Endothelial cell of umbilical vein (primary cell): ENCODE measurements around the gene VSX2. TPM values are rescaled to one million over a fixed set of nuclear protein-coding genes. Genes with fewer than 3 reads are reported as not detected.

ENCODE experiments used
- BruUV-seq: library from RNA; stranded (reverse); fragments of 400-500 nt; replicated peaks from 2 replicates; lab custom pipeline; 2021; lab: Mats Ljungman, UMichigan
- CTCF ChIA-PET: fragments of 300-600, 350-600 bp; sonication (Branson Sonifier 250); formaldehyde crosslinking; loops from one replicate; lab custom pipeline; 2021; ENCODE audit warnings: antibody characterized with exemption, inconsistent platforms; lab: Charles Lee
- POLR2A ChIA-PET: fragments of 300-600, 350-600 bp; sonication (Branson Sonifier 250); formaldehyde crosslinking; loops from one replicate; lab custom pipeline; 2021; ENCODE audit warnings: antibody characterized with exemption, inconsistent platforms; lab: Charles Lee
- DNase-seq: peaks from one replicate; pipeline ENCODE4 v3.0.0-alpha.2; 2011; ENCODE audit warnings: low read depth, low spot score
- FAIRE-seq: peaks from 2 replicates; lab custom pipeline; 2011; peaks lifted over from hg19 to GRCh38; lab: Jason Lieb, UNC
- H2AFZ ChIP-seq: 2 replicates; pipeline ENCODE4 v1.6.0; 2012; ENCODE audit warnings: low read depth, low read length, control low read depth, inconsistent platforms
- H3K27ac ChIP-seq: 2 replicates; pipeline ENCODE4 v1.5.1; 2011; ENCODE audit warnings: low read depth, mild to moderate bottlenecking, control low read depth, low read length, moderate library complexity; ENCODE audit not compliant: insufficient read depth
- H3K27me3 ChIP-seq, 2 experiments: 2 replicates each; pipeline versions ENCODE4 v1.6.0 to v1.6.1; 2011; ENCODE audit warnings: low read length in 2 of 2, mixed read lengths in 1 of 2; ENCODE audit not compliant: control insufficient read depth in 2 of 2, insufficient read depth in 2 of 2
- H3K36me3 ChIP-seq, 2 experiments: 2 replicates in 1 of 2; 3 replicates in 1 of 2; pipeline ENCODE4 v1.5.1; 2011; ENCODE audit warnings: low read length in 2 of 2, mild to moderate bottlenecking in 1 of 2, moderate library complexity in 1 of 2; ENCODE audit not compliant: control insufficient read depth in 2 of 2, insufficient read depth in 2 of 2; ENCODE audit errors: extremely low read depth in 1 of 2
- H3K4me1 ChIP-seq: 3 replicates; pipeline ENCODE4 v1.5.1; 2011; ENCODE audit warnings: mild to moderate bottlenecking, low read length; ENCODE audit not compliant: control insufficient read depth, insufficient read depth; ENCODE audit errors: extremely low read depth
- H3K4me2 ChIP-seq: 2 replicates; pipeline ENCODE4 v1.6.1; 2011; ENCODE audit warnings: low read length, control low read depth, mixed read lengths; ENCODE audit not compliant: insufficient read depth
- H3K4me3 ChIP-seq, 3 experiments: fragments of 200-600 bp in 1 of 3; sonication (generic), shearing (Covaris generic) in 1 of 3; replicated peaks in 1 of 3; 2 replicates each; pipeline ENCODE4 v1.5.1; 2011 to 2016; ENCODE audit warnings: control low read depth in 3 of 3, low read length in 3 of 3, mild to moderate bottlenecking in 2 of 3, inconsistent platforms in 1 of 3, low read depth in 1 of 3, moderate library complexity in 1 of 3; ENCODE audit not compliant: insufficient read depth in 1 of 3
- H3K79me2 ChIP-seq: 2 replicates; pipeline ENCODE4 v1.6.0; 2012; ENCODE audit warnings: low read length, inconsistent platforms; ENCODE audit not compliant: control insufficient read depth, insufficient read depth
- H3K9ac ChIP-seq: replicated peaks from 2 replicates; pipeline ENCODE3; 2011; ENCODE audit warnings: low read length, control low read depth; ENCODE audit not compliant: insufficient read depth; ENCODE audit errors: extremely low read depth
- H3K9me1 ChIP-seq: replicated peaks from 3 replicates; pipeline ENCODE4 v1.6.0; 2011; ENCODE audit warnings: mild to moderate bottlenecking, low read length; ENCODE audit not compliant: control insufficient read depth, insufficient read depth; ENCODE audit errors: extremely low read depth
- H3K9me3 ChIP-seq: replicated peaks from 2 replicates; pipeline ENCODE4 v1.5.1; 2012; ENCODE audit warnings: low read length, inconsistent platforms; ENCODE audit not compliant: control insufficient read depth, insufficient read depth
- H4K20me1 ChIP-seq: replicated peaks from 2 replicates; pipeline ENCODE3; 2011; ENCODE audit warnings: mild to moderate bottlenecking, low read length; ENCODE audit not compliant: control insufficient read depth, insufficient read depth; ENCODE audit errors: extremely low read depth
- EZH2 ChIP-seq: IDR thresholded peaks from 2 replicates; pipeline ENCODE4 v1.6.1; 2012; ENCODE audit warnings: borderline replicate concordance, low read depth, mild to moderate bottlenecking, moderate library complexity, low read length, inconsistent platforms; ENCODE audit not compliant: severe bottlenecking
- FOS ChIP-seq: IDR thresholded peaks from 2 replicates; pipeline ENCODE4 v1.6.1; 2011; ENCODE audit warnings: mild to moderate bottlenecking, low read length, moderate library complexity, borderline replicate concordance; ENCODE audit not compliant: insufficient read depth
- GATA2 ChIP-seq: IDR thresholded peaks from 2 replicates; pipeline ENCODE4 v1.7.0; 2011; ENCODE audit warnings: low read depth, mild to moderate bottlenecking, moderate library complexity, mixed read lengths, low read length; ENCODE audit not compliant: insufficient read length, insufficient read depth
- MYC ChIP-seq: IDR thresholded peaks from one replicate; pipeline ENCODE4 v1.6.1; 2011; ENCODE audit warnings: mild to moderate bottlenecking, low read depth, low read length
- POLR2A ChIP-seq: IDR thresholded peaks from 2 replicates; pipeline ENCODE4 v1.6.1; 2012; ENCODE audit warnings: low read depth, mild to moderate bottlenecking, control low read depth, low read length
- POLR2AphosphoS5 ChIP-seq: IDR thresholded peaks from 2 replicates; pipeline ENCODE4 v1.6.1; 2012; ENCODE audit warnings: low read depth, mild to moderate bottlenecking, control low read depth, low read length, moderate library complexity; ENCODE audit not compliant: insufficient read depth
- dilution Hi-C: fragments of 300-500 bp; cut with MboI; formaldehyde crosslinking; loops from one replicate; pipeline ENCODE4 v1.15.0; 2019; ENCODE audit warnings: low sequenced_read_pairs; ENCODE audit not compliant: extremely low pct_ligation_motif_present
- intact Hi-C: fragments of 100-400 bp; cut with micrococcal nuclease; formaldehyde crosslinking; loops from one replicate; pipeline ENCODE4 v1.10.0; 2022
- polyA plus RNA-seq, 4 experiments: library from polyadenylated mRNA; depleted of rRNA in 3 of 4; stranded (reverse) in 3 of 4; unstranded in 1 of 4; fragments of >200 nt; gene quantifications; 2 replicates each; pipeline versions ENCODE4 v1.2.1 to v1.2.3, GENCODE V29; 2011 to 2012; ENCODE audit warnings: missing spikeins in 1 of 4
- total RNA-seq: library from RNA; stranded (reverse); gene quantifications from 2 replicates; pipeline ENCODE4 v1.2.3, GENCODE V29; 2021
- TF ChIP-seq, protein P1 (sequence below): IDR thresholded peaks from 2 replicates; pipeline ENCODE4 v1.6.1; 2011; ENCODE audit not compliant: insufficient read depth, insufficient read length
- TF ChIP-seq, protein P2 (sequence below), 2 donors: IDR thresholded peaks; 1 replicate in 1 of 2; 2 replicates in 1 of 2; pipeline ENCODE4 v1.5.1; 2011; ENCODE audit warnings: low read length in 2 of 2, mild to moderate bottlenecking in 2 of 2, moderate library complexity in 2 of 2, control low read depth in 1 of 2, inconsistent platforms in 1 of 2, low read depth in 1 of 2; ENCODE audit not compliant: insufficient read depth in 1 of 2; ENCODE audit errors: extremely low read depth in 1 of 2

VSX2 gene
- total and polyA plus RNA-seq, 2 donors (not counting 3 experiments of a cell fraction or from before 2014, with no cell fraction given) = not detected

DNA sequence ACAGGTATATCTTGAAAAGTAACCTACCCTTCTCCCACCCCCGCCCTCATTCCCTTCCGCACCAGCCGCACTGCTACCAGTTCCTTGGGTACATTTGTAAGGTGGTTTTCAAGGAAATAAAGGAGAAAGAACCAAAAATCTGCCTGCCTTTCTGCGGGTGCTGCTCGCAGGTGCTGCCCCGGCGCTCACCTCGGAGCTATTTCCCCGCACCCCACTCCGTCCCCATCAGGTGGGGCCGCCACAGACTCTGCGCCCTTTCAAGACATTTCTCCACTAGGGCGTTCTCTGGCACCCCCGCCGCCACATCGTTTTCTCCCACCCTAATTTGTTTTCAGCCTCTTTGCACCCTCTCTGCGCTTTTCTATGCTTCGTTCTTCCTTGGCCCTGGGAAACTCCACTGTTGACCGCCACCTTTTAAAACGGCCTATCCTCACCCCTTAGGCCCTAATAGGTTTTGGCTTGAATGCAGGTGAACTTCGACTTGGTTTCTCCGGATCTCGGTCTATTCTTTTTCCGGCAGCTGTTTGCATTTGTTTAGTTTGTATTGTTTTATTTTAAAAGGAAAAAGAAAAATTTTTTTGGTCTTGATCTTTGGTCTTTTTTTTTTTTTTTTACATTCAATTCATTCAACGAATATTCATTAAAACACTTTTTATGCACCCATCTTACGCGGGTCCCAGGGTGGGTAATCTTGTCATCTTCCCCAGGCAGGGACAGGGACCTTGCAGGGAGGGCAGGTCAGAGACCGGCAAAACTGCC is 3.0 kb downstream of the VSX2 start:
- CTCF ChIA-PET = interaction anchor here (1.8 to 2.0 kb wide), 2 partner anchors 10 to 16 kb away, joined by 4 to 7 read pairs; no protein-coding TSS in a partner anchor
- H3K79me2 ChIP-seq = no peaks in the 10 kb centered on the region
- dilution Hi-C loops = no loop called here
- no peaks in the 10 kb centered on the region for H3K9me3 ChIP-seq
- peaks cover 74 to 84% of the 10 kb centered on the region in 2 experiments for H3K27me3 ChIP-seq
- no peaks in the 10 kb centered on the region for H3K36me3 ChIP-seq
- H4K20me1 ChIP-seq = no peaks in the 10 kb centered on the region
- H3K4me1 ChIP-seq = peaks cover 3% of the 10 kb centered on the region
- H3K27ac ChIP-seq = no peak overlapping the region
- H3K4me3 ChIP-seq = no peak overlapping the region
- BruUV-seq = no TSS peak
- H2AFZ ChIP-seq = no peak overlapping the region
- TF ChIP-seq POLR2AphosphoS5 (no peak), EZH2 (no peak), FOS (no peak), GATA2 (no peak), POLR2A (no peak), MYC (no peak)
- TF ChIP-seq, protein P1, sequence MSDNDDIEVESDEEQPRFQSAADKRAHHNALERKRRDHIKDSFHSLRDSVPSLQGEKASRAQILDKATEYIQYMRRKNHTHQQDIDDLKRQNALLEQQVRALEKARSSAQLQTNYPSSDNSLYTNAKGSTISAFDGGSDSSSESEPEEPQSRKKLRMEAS = no peak
- TF ChIP-seq, protein P2, sequence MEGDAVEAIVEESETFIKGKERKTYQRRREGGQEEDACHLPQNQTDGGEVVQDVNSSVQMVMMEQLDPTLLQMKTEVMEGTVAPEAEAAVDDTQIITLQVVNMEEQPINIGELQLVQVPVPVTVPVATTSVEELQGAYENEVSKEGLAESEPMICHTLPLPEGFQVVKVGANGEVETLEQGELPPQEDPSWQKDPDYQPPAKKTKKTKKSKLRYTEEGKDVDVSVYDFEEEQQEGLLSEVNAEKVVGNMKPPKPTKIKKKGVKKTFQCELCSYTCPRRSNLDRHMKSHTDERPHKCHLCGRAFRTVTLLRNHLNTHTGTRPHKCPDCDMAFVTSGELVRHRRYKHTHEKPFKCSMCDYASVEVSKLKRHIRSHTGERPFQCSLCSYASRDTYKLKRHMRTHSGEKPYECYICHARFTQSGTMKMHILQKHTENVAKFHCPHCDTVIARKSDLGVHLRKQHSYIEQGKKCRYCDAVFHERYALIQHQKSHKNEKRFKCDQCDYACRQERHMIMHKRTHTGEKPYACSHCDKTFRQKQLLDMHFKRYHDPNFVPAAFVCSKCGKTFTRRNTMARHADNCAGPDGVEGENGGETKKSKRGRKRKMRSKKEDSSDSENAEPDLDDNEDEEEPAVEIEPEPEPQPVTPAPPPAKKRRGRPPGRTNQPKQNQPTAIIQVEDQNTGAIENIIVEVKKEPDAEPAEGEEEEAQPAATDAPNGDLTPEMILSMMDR (IDR thresholded peaks at IDR 0.05; ENCODE audit: extremely low read depth in 1 of 2, insufficient read depth in 1 of 2, low read depth in 1 of 2, low read length in 2 of 2) = no peak
- intact Hi-C loops = no loop called here
- no peak overlapping the region for H3K4me2 ChIP-seq
- POLR2A ChIA-PET = no interaction called here
- no peak overlapping the region for H3K9ac ChIP-seq
- H3K9me1 ChIP-seq = no peaks in the 10 kb centered on the region
- peak; percentile 33 for FAIRE-seq
- no peak for DNase-seq
